Measurements from ENCODE around the gene HTT-AS.

HTT-AS gene

GRCh38 chr4:3029464-3029863, 44.9 kb downstream of the HTT-AS start:
- no peak for DNase-seq

GRCh38 chr4:3026540-3026939, 47.8 kb downstream of the HTT-AS start:
- DNase-seq = no peak

GRCh38 chr4:3025881-3026280, 48.5 kb downstream of the HTT-AS start:
- no peak for DNase-seq

- DNase-seq = no peak
Observed at GRCh38 chr4:3022651-3023050, 51.7 kb downstream of the HTT-AS start.

GRCh38 chr4:3022112-3022511, 52.2 kb downstream of the HTT-AS start:
- DNase-seq = no peak

DNA sequence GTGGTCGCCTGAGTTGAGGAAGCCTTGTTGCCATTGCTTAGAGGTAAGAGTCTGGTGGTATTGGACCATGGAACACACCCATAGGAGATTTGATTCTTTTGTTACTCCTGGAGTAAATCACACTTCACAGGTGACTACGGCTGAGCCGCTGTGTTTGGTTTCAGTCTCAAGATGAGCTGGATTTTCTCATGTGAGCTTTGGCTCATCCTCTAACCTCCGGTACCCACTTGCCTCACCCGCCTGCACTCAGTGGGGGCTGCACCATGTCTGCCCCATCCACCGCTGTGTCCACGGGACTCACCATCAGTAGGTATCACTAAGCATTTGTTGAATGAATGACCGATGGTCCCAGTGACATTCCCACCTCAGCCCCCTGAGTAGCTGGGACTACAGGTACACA, 52.7 kb downstream of the HTT-AS start:
- DNase-seq = no peak

- DNase-seq = no peak
Observed at GRCh38 chr4:3021127-3021526, 53.2 kb downstream of the HTT-AS start.

- no peak for DNase-seq
Observed at GRCh38 chr4:3019145-3019846, 55.0 kb downstream of the HTT-AS start.

- DNase-seq = no peak
Observed at GRCh38 chr4:3017504-3017903, 56.8 kb downstream of the HTT-AS start.

DNA sequence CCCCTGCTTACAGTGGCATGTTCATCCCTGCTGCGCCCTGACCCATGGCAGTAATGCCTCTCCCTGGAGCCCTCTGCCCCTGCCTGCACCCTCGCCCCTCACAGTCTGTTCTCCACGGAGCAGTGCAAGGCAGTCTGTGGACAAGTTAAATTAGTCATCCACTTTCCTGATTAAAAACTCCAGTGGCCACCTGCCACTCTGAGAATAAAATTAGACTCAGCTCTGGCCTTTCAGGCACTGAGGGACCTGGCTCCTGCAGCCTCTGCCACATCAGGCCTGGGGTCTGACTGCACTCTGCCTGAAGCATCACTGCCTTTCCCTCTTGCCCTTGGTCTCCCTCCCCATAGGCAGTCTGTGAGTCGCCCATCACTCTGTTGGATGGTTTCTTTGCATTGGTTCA, 57.4 kb downstream of the HTT-AS start:
- DNase-seq = no peak

DNA sequence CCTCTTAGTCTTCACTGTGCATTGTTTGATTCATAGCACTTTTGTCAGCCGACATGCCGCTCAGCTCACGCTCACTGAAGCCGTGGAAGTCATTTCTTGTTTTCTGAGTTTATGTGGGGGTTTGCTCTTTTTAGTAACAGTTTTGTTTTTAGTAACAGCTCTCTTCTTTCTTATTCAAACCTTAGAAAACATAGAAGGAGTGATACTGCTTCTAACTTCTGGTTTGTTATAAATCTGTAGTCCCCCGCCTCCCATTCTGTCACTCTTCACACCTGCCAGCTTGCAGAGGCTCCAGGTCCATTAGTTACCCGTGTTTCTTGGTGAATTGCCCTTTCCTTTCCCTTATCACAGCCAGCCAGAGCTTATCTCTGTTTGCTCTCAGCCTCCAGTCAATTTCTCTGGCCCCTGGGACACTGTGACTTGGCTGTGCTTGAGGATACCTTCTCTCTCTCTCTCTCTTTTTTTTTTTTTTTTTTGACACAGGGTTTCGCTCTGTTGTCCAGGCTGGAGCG, 60.4 kb downstream of the HTT-AS start:
- DNase-seq = no peak
